HK-2 (cell line): Measurements from ENCODE around the gene NLGN1.

Experiments used
- DNase-seq: peaks from one replicate; pipeline ENCODE4 v3.0.0-alpha.2; 2018; ENCODE audit not compliant: unreplicated experiment

Gene NLGN1

DNA sequence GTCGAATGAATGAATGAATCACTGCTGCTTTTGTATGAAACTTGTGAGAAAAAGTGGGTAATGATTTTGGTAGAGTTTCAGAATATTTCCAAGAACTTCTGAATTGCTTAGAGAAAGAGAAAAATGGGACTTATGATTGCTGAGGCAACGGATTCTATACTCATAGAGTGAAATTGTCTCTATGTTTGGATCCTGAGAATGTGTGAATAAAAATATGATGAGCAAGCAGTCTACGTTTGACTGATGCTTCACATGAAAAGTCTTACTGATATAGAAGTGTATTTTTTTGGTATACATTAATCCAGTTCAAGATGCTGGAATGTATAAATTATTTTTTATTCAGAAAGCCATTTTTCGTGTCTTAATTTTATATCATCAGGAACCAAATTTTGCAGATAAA lies 441.1 kb downstream of the NLGN1 start:
- DNase-seq: no peak

DNA sequence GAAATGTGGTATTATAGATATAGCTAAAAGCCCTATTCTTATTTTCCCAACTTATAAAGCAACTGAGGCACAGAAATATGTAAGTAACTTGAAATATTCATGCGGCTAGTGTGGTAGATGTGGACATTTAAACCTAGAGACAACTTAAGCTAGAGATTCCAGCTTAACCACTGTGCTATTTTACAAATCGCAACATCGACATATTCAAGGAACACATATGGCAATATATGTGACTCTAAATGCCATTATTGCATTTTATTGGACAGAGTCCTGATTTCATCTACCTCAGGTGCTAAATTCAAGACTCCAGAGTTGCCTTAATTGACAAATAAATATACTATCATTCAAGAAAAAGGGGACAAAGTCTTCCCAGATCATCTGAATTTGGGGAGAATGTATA lies 442.3 kb downstream of the NLGN1 start:
- no peak for DNase-seq

DNA sequence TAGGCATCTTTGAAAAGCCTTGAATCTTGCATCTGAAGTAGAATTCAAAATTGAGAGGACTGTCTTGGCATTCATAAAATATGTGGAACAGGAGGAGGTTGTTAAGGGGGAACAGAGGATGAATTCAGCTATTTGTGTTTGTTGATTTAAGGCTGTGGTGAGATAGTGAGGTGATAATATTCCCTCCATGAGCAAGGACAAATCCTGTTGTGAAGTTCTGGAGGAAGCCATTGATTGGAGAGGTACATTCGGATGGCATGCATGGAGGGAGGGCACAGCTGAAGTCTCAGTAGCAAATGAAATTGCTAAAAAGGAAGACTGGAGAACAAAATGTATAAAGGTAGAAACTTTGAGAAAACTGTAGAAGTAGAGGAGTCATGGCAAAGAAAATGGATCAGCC lies 443.8 kb downstream of the NLGN1 start:
- DNase-seq: no peak

- DNase-seq: no peak
Measured at GRCh38 chr3:173843060-173843459, 445.5 kb downstream of the NLGN1 start.

DNA sequence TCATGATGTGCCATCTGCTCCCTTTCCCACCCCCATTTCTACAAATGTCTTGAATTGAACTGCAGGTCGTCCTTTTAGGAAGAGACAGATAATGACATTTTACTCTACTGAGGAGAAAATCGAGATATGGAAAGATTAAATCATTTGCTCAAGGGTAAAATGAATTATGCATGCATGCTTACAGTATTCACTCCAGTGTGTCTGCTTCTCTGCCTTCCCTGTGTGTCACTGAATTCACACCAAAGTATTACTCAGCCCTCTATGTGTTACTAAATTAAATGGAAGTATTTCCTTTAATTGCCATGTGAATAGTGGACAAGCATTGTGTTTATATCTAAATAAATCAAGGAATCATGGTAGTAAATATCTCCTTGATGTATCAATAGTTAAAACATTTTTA lies 449.0 kb downstream of the NLGN1 start:
- DNase-seq: no peak

GRCh38 chr3:173849489-173849888 lies 451.9 kb downstream of the NLGN1 start:
- DNase-seq: no peak

DNA sequence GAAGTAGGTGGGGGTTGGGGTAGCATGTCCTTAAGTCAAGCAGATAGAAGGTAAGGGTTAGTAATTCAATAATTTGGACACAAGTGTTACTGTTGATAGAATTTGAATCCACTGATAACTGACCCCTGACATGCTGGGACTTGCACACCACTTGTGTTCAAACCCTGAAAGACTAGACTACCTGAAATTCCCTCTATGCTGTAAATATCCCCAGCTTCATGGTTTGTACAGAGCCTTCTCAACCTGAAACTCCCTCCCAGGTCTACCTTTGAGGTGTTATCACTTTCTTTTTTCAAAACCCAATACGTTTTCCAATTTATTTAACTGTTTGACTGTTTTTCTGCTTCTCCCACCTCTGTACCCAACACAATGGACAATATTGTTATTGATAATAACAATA lies 459.6 kb downstream of the NLGN1 start:
- no peak for DNase-seq

- DNase-seq: no peak
Measured at GRCh38 chr3:173862701-173863100, 465.2 kb downstream of the NLGN1 start.

- no peak for DNase-seq
Measured at GRCh38 chr3:173863551-173863950, 466.0 kb downstream of the NLGN1 start.

GRCh38 chr3:173865900-173866498 lies 468.5 kb downstream of the NLGN1 start:
- no peak for DNase-seq

DNA sequence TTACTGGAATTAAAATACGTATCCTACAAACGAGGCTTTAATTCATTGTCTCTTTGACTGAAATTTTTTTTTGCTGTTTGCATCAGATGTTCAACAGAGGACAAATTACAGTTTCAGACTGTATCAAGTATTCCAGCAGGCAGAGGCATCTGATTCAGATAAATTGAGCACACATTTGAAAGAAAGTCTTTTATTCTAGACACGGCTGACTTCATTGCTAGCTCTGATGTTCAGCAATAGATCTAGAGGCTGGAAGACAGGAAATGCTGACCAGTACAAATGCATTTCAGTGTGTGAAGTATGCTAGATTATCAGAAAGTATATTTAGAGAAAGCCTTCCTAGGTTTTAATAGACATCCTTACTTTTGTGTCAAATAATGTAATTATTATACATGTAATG lies 472.2 kb downstream of the NLGN1 start:
- DNase-seq: no peak

DNA sequence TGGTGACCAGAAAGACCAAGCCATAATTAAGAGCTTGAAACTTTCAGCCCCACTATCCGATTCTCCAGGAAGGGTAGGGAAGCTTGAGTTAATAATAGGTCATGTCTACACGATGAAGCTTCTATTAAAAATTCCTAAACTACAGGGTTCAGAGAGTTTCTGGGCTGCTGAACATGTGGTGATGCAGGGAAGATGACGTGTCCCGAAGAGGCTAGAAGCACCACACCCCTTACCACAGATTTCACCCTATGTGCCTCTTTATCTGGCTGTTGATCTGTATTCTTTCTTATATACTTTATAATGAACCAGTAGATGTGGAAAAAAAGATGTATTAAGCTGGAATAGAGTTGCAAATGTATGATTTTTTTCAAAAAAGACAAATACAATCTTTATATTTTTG lies 473.4 kb downstream of the NLGN1 start:
- DNase-seq: no peak

DNA sequence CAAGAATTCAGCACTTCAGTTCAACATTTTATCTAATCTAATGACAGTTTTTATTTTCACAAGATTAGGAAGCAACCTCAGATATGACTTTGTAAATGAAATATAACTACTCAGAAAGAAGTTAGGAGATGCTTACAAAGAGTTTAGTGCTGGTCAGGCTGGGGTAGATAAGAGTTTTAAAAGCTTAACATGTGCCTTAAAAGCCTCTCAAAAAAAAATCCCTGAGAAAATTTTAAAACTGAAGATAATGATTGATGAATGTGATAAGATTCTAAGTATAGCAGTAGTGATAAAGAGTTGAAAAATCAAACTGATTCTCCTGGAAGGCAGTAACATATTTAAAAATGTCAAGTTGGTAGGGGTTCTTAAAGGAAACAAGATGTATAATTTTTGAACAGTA lies 478.2 kb downstream of the NLGN1 start:
- no peak for DNase-seq

GRCh38 chr3:173876476-173876875 lies 478.9 kb downstream of the NLGN1 start:
- DNase-seq: no peak

GRCh38 chr3:173887888-173888287 lies 490.3 kb downstream of the NLGN1 start:
- DNase-seq: no peak

DNA sequence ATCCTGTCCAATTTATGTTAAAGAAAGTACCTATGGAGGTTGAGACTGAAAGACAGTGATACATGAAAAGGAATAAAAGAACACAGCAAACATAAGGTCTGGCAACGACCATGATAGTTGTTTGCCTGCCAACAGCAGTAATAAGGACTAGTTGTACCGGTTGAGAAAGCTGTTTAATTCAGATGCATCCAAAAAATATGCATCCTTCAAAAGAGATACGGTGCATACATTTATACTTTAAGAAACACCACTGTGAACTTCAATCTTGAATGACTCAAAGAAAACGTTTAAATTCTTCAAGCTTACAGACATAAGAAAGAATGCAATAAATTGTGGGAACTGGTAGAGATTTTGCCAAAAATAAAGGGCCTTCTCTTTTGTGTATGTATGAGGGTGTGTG lies 492.1 kb downstream of the NLGN1 start:
- DNase-seq: no peak

GRCh38 chr3:173890091-173890490 lies 492.5 kb downstream of the NLGN1 start:
- DNase-seq: no peak

- no peak for DNase-seq
Measured at GRCh38 chr3:173891272-173892100, 493.9 kb downstream of the NLGN1 start.

- DNase-seq: peak; percentile 76
Measured at GRCh38 chr3:173892547-173892946, 495.0 kb downstream of the NLGN1 start.

GRCh38 chr3:173893066-173893465 lies 495.5 kb downstream of the NLGN1 start:
- peak; percentile 28 for DNase-seq

- no peak for DNase-seq
Measured at GRCh38 chr3:173893835-173894234, 496.3 kb downstream of the NLGN1 start.

- DNase-seq: no peak
Measured at GRCh38 chr3:173897631-173898030, 500.1 kb downstream of the NLGN1 start.

- no peak for DNase-seq
Measured at GRCh38 chr3:173901649-173902048, 504.1 kb downstream of the NLGN1 start.

GRCh38 chr3:173902401-173902800 lies 504.9 kb downstream of the NLGN1 start:
- no peak for DNase-seq
